ENCODE data around the gene TUT4.

Gene TUT4

GRCh38 chr1:52567943-52568342, 15.1 kb upstream of the TUT4 start:
- CTCF ChIA-PET = no interaction called here
- POLR2A ChIA-PET = no interaction called here
- DNase-seq (ENCODE audit: low read depth, low spot score) = no peak
- TF ChIP-seq CTCF (IDR thresholded peaks at IDR 0.05; ENCODE audit: insufficient read depth, low read length, missing control alignments) = no peak
- H3K4me3 ChIP-seq (ENCODE audit: low read depth, low read length) = no peak overlapping the region

GRCh38 chr1:52562766-52563165, 9.9 kb upstream of the TUT4 start:
- CTCF ChIA-PET = no interaction called here
- no peak for DNase-seq (ENCODE audit: low read depth, low spot score)
- H3K4me3 ChIP-seq (ENCODE audit: low read depth, low read length) = no peak overlapping the region
- TF ChIP-seq CTCF (IDR thresholded peaks at IDR 0.05; ENCODE audit: insufficient read depth, low read length, missing control alignments) = no peak
- POLR2A ChIA-PET = no interaction called here

DNA sequence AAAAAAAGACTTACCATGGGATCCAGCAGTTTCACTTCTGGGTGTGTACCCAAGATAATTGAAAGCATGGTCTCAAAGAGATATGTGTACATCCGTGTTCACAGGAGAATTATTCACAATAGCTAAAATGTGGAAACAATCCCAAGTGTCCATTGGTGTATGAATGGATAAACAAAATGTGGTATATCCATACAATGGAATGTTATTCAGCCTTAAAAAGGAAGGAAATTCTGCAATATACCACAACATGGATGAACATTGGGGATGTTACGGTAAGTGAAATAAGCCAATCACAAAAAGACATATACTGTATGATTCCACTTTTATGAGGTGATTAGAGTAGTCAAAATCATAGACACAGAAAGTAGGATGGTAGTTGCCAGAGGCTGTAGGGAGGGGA, 7.0 kb upstream of the TUT4 start:
- TF ChIP-seq CTCF (IDR thresholded peaks at IDR 0.05; ENCODE audit: insufficient read depth, low read length, missing control alignments) = no peak
- no peak for DNase-seq (ENCODE audit: low read depth, low spot score)
- ChIA-PET CTCF (no interaction called here), POLR2A (no interaction called here)
- no peak overlapping the region for H3K4me3 ChIP-seq (ENCODE audit: low read depth, low read length)

GRCh38 chr1:52558941-52559340, 6.0 kb upstream of the TUT4 start:
- no peak overlapping the region for H3K4me3 ChIP-seq (ENCODE audit: low read depth, low read length)
- TF ChIP-seq CTCF (IDR thresholded peaks at IDR 0.05; ENCODE audit: insufficient read depth, low read length, missing control alignments) = no peak
- CTCF ChIA-PET = no interaction called here
- DNase-seq (ENCODE audit: low read depth, low spot score) = no peak
- POLR2A ChIA-PET = no interaction called here

- no peak for TF ChIP-seq CTCF (IDR thresholded peaks at IDR 0.05; ENCODE audit: insufficient read depth, low read length, missing control alignments)
- H3K4me3 ChIP-seq (ENCODE audit: low read depth, low read length) = no peak overlapping the region
Observed at GRCh38 chr1:52556641-52557360, 3.9 kb upstream of the TUT4 start.

GRCh38 chr1:52554756-52555155, 1.9 kb upstream of the TUT4 start:
- POLR2A ChIA-PET = no interaction called here
- H3K4me3 ChIP-seq (ENCODE audit: low read depth, low read length) = no peak overlapping the region
- CTCF ChIA-PET = interaction anchor here (0.6 to 1.9 kb wide), 2 partner anchors 132 to 441 kb away, joined by 3 to 7 read pairs; no protein-coding TSS in a partner anchor
- TF ChIP-seq CTCF (IDR thresholded peaks at IDR 0.05; ENCODE audit: insufficient read depth, low read length, missing control alignments) = no peak
- DNase-seq (ENCODE audit: low read depth, low spot score) = no peak

More at GRCh38 chr1:52556641-52557360, 3.9 kb upstream of the TUT4 start:
- DNase-seq (ENCODE audit: low read depth, low spot score) = no peak
- CTCF ChIA-PET = interaction anchor here (0.9 kb wide), 1 partner anchor 12 kb away, joined by 3 read pairs; no protein-coding TSS in a partner anchor
- POLR2A ChIA-PET = no interaction called here
